K562 (cell line): ENCODE data around the gene MOSPD3. TPM values are rescaled to one million over a fixed set of nuclear protein-coding genes. Genes with fewer than 3 reads are reported as not detected.

Experiments
- CCNT2 ChIP-seq: IDR thresholded peaks from 2 replicates; pipeline ENCODE4 v1.6.1; 2011; ENCODE audit warnings: borderline replicate concordance, low read depth, mild to moderate bottlenecking, moderate library complexity, mixed read lengths, low read length; ENCODE audit not compliant: insufficient read length; ENCODE audit errors: extremely low read depth
- GABPB1 ChIP-seq: sonication (generic); formaldehyde crosslinking; IDR thresholded peaks from 2 replicates; pipeline ENCODE4 v1.8.0; 2022; ENCODE audit warnings: mild to moderate bottlenecking, missing genetic modification reagents
- HNRNPLL ChIP-seq: fragments of 200-400 bp; formaldehyde crosslinking; IDR thresholded peaks from 2 replicates; pipeline ENCODE4 v1.6.1; 2017; ENCODE audit warnings: low read length, low read depth, mild to moderate bottlenecking; ENCODE audit not compliant: poor library complexity, severe bottlenecking
- NFATC3 ChIP-seq: fragments of 450-650 bp; IDR thresholded peaks from 2 replicates; pipeline ENCODE4 v1.6.1; 2017; ENCODE audit warnings: mild to moderate bottlenecking
- RBM34 ChIP-seq: fragments of 200-400 bp; formaldehyde crosslinking; IDR thresholded peaks from 2 replicates; pipeline ENCODE4 v1.6.1; 2018; ENCODE audit warnings: low read length, borderline replicate concordance; ENCODE audit not compliant: insufficient read depth
- SREBF1 ChIP-seq: fragments of 150-350 bp; IDR thresholded peaks from 2 replicates; pipeline ENCODE4 v1.6.1; 2014; ENCODE audit warnings: antibody characterized with exemption, low read depth, low read length, borderline replicate concordance
- TAF15 ChIP-seq: fragments of 200-400 bp; formaldehyde crosslinking; IDR thresholded peaks from 2 replicates; pipeline ENCODE4 v1.6.1; 2017; ENCODE audit warnings: mild to moderate bottlenecking, low read depth, low read length, moderate library complexity
- TOE1 ChIP-seq, 2 experiments: fragments of 450-650 bp in 1 of 2; sonication (generic) in 1 of 2; formaldehyde crosslinking in 1 of 2; IDR thresholded peaks; 2 replicates each; pipeline versions ENCODE4 v1.7.1 to v1.8.0; 2016 to 2022; ENCODE audit warnings: borderline replicate concordance in 2 of 2, mild to moderate bottlenecking in 2 of 2, antibody characterized with exemption in 1 of 2, inconsistent platforms in 1 of 2, low read depth in 1 of 2, missing genetic modification reagents in 1 of 2, moderate library complexity in 1 of 2
- ZBTB7A ChIP-seq: IDR thresholded peaks from 2 replicates; pipeline ENCODE4 v1.6.1; 2011; ENCODE audit warnings: low read depth, mild to moderate bottlenecking, low read length, moderate library complexity, borderline replicate concordance; ENCODE audit not compliant: control insufficient read depth
- ZC3H8 ChIP-seq: fragments of 450-650 bp; IDR thresholded peaks from 2 replicates; pipeline ENCODE4 v1.6.1; 2017
- ZNF23 ChIP-seq: fragments of 250-450 bp; sonication (Bioruptor Pico); IDR thresholded peaks from 2 replicates; pipeline ENCODE4 v1.4.0; 2020; ENCODE audit warnings: mild to moderate bottlenecking
- ZNF232 ChIP-seq: sonication (generic); formaldehyde crosslinking; IDR thresholded peaks from 2 replicates; pipeline ENCODE4 v1.8.0; 2022; ENCODE audit warnings: mild to moderate bottlenecking, missing genetic modification reagents
- ZNF507 ChIP-seq: conservative IDR thresholded peaks from 2 replicates; pipeline ENCODE4 v1.6.1; 2017; ENCODE audit warnings: missing genetic modification characterization, missing compliant biosample characterization
- polyA plus RNA-seq, 8 experiments: library from polyadenylated mRNA; depleted of rRNA in 4 of 8; stranded (reverse) in 5 of 8; unstranded in 3 of 8; fragments of >200 nt; fragmentation: Nextera tagmentation in 2 of 8; fragmentation: Illumina TruSeq in 1 of 8; extraction: Ambion mirVana in 2 of 8; extraction: Trizol in 1 of 8; gene quantifications; 2 replicates each; pipeline versions ENCODE4 v1.2.1 to v1.2.3, GENCODE V29; 2011 to 2014; ENCODE audit warnings: inconsistent platforms in 1 of 8, missing spikeins in 1 of 8
- total RNA-seq, 7 experiments: library from RNA; depleted of rRNA in 6 of 7; stranded (reverse); fragments of >200 nt in 6 of 7; fragmentation: Illumina TruSeq in 2 of 7; extraction: Trizol in 2 of 7; gene quantifications; 2 replicates each; pipeline versions ENCODE4 v1.2.1 to v1.2.3, GENCODE V29; 2011 to 2021; ENCODE audit warnings: low replicate concordance in 1 of 7
- TF ChIP-seq, protein P1 (sequence below): sonication (generic); formaldehyde crosslinking; IDR thresholded peaks from 2 replicates; pipeline ENCODE4 v1.8.0; 2022; ENCODE audit warnings: mild to moderate bottlenecking, missing genetic modification reagents
- TF ChIP-seq, protein P2 (sequence below): fragments of 250-450 bp; sonication (Bioruptor Pico); IDR thresholded peaks from 2 replicates; pipeline ENCODE4 v1.8.0; 2022; ENCODE audit warnings: inconsistent platforms, mild to moderate bottlenecking, moderate library complexity, borderline replicate concordance
- TF ChIP-seq, protein P3 (sequence below): sonication (generic); formaldehyde crosslinking; IDR thresholded peaks from 2 replicates; pipeline ENCODE4 v1.8.0; 2022; ENCODE audit warnings: mild to moderate bottlenecking, missing genetic modification reagents, borderline replicate concordance

Gene MOSPD3
- total and polyA plus RNA-seq, 9 of the 15 experiments (the other 6 are each of a cell fraction or from before 2014, with no cell fraction given) = 1.4 to 32.1 (median 7.3) TPM

DNA sequence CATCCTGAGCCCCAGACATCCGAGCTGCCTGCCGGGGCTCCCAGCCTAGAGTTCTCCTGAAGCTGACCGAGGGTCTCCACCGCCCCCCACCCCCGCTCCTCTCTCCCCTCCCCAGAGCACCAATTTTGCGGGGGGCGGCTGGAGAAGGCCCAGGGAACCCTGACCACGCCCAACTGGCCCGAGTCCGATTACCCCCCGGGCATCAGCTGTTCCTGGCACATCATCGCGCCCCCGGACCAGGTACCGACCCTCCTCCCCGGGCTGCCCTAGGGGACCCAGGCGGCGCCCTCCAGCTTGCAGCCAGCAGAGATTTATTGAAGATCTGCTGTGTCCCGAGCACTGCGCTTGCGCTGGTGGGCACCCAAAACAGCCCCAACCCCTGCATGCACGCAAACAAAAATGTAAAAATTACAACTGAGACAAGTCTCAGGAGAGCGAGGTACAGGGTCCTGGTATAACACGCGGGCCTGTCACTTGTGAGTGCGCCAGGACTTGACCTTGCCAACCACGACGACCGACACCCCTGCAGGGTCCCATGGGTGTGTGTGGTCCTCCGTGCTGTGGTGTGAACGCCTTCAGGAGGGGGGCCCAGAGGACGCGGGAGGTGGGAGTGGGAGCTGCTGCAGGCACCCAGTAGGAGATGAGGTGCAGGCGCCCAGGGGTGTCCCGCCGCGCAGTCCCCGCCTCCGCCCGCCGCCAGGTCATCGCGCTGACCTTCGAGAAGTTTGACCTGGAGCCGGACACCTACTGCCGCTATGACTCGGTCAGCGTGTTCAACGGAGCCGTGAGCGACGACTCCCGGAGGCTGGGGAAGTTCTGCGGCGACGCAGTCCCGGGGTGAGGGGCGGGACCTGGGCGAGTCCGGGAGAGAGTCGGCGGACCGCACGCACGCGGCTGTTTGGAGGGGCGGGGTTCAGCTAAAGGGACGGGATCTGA, 7.1 kb upstream of the MOSPD3 start (continued):
- TF ChIP-seq, protein P1, sequence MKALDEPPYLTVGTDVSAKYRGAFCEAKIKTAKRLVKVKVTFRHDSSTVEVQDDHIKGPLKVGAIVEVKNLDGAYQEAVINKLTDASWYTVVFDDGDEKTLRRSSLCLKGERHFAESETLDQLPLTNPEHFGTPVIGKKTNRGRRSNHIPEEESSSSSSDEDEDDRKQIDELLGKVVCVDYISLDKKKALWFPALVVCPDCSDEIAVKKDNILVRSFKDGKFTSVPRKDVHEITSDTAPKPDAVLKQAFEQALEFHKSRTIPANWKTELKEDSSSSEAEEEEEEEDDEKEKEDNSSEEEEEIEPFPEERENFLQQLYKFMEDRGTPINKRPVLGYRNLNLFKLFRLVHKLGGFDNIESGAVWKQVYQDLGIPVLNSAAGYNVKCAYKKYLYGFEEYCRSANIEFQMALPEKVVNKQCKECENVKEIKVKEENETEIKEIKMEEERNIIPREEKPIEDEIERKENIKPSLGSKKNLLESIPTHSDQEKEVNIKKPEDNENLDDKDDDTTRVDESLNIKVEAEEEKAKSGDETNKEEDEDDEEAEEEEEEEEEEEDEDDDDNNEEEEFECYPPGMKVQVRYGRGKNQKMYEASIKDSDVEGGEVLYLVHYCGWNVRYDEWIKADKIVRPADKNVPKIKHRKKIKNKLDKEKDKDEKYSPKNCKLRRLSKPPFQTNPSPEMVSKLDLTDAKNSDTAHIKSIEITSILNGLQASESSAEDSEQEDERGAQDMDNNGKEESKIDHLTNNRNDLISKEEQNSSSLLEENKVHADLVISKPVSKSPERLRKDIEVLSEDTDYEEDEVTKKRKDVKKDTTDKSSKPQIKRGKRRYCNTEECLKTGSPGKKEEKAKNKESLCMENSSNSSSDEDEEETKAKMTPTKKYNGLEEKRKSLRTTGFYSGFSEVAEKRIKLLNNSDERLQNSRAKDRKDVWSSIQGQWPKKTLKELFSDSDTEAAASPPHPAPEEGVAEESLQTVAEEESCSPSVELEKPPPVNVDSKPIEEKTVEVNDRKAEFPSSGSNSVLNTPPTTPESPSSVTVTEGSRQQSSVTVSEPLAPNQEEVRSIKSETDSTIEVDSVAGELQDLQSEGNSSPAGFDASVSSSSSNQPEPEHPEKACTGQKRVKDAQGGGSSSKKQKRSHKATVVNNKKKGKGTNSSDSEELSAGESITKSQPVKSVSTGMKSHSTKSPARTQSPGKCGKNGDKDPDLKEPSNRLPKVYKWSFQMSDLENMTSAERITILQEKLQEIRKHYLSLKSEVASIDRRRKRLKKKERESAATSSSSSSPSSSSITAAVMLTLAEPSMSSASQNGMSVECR (CRISPR knock-in tag) = no peak
- TF ChIP-seq ZNF23 (CRISPR knock-in tag) (no peak), NFATC3 (no peak), ZBTB7A (peak; percentile 2; the same call in 1 of the 2 replicates), RBM34 (no peak), HNRNPLL (peak; percentile 47), ZNF507 (tag) (no peak), ZNF232 (CRISPR knock-in tag) (no peak), CCNT2 (no peak), TAF15 (no peak), TOE1 (IDR thresholded peaks at IDR 0.05; ENCODE audit: borderline replicate concordance) (no peak), TOE1 (CRISPR knock-in tag; IDR thresholded peaks at IDR 0.05; ENCODE audit: borderline replicate concordance, low read depth) (no peak), GABPB1 (CRISPR knock-in tag) (no peak), ZC3H8 (no peak), SREBF1 (no peak)
- TF ChIP-seq, protein P2, sequence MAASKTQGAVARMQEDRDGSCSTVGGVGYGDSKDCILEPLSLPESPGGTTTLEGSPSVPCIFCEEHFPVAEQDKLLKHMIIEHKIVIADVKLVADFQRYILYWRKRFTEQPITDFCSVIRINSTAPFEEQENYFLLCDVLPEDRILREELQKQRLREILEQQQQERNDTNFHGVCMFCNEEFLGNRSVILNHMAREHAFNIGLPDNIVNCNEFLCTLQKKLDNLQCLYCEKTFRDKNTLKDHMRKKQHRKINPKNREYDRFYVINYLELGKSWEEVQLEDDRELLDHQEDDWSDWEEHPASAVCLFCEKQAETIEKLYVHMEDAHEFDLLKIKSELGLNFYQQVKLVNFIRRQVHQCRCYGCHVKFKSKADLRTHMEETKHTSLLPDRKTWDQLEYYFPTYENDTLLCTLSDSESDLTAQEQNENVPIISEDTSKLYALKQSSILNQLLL (CRISPR knock-in tag) = no peak
- TF ChIP-seq, protein P3, sequence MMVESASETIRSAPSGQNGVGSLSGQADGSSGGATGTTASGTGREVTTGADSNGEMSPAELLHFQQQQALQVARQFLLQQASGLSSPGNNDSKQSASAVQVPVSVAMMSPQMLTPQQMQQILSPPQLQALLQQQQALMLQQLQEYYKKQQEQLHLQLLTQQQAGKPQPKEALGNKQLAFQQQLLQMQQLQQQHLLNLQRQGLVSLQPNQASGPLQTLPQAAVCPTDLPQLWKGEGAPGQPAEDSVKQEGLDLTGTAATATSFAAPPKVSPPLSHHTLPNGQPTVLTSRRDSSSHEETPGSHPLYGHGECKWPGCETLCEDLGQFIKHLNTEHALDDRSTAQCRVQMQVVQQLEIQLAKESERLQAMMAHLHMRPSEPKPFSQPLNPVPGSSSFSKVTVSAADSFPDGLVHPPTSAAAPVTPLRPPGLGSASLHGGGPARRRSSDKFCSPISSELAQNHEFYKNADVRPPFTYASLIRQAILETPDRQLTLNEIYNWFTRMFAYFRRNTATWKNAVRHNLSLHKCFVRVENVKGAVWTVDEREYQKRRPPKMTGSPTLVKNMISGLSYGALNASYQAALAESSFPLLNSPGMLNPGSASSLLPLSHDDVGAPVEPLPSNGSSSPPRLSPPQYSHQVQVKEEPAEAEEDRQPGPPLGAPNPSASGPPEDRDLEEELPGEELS (CRISPR knock-in tag) = no peak
